HG02763 (cell line): ENCODE results near the gene RBPJL.

Experiments
- ATAC-seq: cut with Tn5 transposase; IDR thresholded peaks from one replicate; pipeline ENCODE4 v1.9.1; 2021; ENCODE audit warnings: mild to moderate bottlenecking, moderate library complexity; ENCODE audit not compliant: unreplicated experiment

RBPJL gene

GRCh38 chr20:45306431-45306982, at the start of gene RBPJL:
RBPJL (plus strand) TSS chr20:45306840; CDS start chr20:45306923, 83 bp downstream.
- no peak for ATAC-seq

- ATAC-seq = no peak
These were observed 49.5 kb upstream of the RBPJL start for GRCh38 chr20:45257161-45257560.

DNA sequence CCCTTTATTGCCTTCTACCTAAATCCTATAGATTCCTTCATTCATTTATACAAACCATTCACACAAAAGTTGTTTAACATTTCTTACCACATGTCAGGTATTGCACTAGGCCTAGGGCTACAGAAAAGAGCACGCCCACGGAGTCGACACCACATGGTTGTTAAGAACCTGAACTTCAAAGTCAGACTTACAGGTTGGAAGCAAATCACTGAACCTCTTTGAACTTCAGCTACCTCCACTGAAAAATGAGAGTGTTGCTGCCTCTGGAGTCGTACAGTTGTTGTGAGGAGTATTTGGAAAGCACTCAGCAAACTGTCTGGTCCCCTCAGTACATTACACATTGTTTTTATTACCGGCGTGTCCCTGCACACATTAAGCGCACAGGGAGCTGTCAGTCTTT, 48.9 kb upstream of the RBPJL start:
- no peak for ATAC-seq

- ATAC-seq = no peak
These were observed 48.4 kb upstream of the RBPJL start for GRCh38 chr20:45258259-45258658.

DNA sequence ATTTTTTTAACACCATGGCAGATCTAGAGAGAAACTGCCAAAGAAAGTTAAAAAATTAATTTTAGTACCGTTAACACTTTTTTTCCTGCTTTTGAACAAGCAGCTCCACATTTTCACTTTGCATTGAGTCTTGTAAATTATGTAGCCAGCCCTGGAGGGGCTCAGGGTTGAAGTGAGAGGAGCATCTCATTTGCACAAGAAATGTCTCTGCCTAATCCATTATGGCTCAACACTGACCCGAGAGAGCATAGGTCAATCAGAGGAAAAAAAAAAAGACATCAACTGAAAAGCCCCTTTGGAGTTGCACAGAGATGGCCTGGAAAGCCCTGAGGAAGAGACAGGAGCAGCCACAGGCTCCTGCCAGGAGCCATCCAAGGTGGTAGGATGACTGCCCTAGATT, 48.0 kb upstream of the RBPJL start:
- no peak for ATAC-seq

- ATAC-seq = no peak
These were observed 42.9 kb upstream of the RBPJL start for GRCh38 chr20:45263556-45264266.

DNA sequence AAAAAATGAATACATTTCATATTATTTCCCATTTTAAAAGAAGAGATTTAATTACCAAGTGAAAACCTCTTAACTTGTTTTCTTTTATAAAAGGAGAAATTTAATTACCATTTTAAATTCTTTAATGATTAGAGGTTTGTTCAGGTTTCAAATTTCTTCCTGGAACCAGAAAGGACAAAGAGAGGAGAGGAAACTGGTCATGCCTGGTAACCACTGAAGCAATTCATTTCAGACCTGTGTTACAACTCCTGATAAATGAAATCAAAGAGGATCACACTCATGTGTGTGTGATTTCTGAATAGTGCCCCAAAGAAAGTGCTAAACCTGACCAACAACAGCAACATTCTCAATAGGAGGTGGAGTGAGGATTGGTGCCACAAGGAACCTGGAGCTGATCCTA, 39.7 kb upstream of the RBPJL start:
- no peak for ATAC-seq

GRCh38 chr20:45268531-45268930, 38.1 kb upstream of the RBPJL start:
- ATAC-seq = no peak

DNA sequence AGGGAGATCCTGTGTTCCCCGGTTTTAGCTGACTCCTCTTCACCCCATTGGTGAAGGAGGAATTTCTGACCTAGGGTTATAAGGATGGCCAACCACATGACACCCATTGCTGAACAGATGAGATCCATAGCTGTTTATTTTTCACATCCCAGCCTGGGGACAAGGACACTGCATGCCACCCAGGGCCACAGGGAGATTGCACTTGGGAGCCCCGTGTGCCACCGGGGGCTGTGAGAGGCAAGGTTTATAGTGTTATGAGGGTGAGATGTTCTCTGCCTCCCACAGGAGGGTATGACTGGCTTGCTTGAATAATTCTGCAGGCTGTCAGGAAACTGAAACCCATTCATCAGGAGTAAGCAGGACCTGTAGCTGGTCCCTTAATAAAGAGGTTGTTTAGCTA, 37.6 kb upstream of the RBPJL start:
- ATAC-seq = no peak

- ATAC-seq = no peak
These were observed 36.8 kb upstream of the RBPJL start for GRCh38 chr20:45269754-45270270.

DNA sequence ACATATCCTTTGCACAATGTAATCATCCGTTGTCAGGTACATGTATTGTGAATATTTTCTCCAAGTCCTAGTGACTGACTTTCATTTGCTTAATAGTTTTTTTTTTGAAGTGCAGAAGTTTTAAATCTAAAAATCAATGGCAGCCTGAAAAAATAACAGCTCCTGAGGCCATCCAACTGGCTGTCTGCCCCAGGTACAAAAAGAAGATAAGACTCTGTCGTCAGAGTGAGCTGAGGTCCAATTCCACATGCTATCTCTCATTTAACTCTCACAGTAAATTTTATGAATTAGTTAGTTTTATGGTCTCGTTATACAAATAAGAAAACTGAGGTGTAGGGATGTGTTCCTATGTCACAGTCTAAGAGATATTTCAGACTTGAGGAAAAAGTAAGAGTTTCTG, 31.3 kb upstream of the RBPJL start:
- no peak for ATAC-seq

- ATAC-seq = no peak
These were observed 26.6 kb upstream of the RBPJL start for GRCh38 chr20:45279992-45280391.

- ATAC-seq = no peak
These were observed 23.7 kb upstream of the RBPJL start for GRCh38 chr20:45282700-45283550.

DNA sequence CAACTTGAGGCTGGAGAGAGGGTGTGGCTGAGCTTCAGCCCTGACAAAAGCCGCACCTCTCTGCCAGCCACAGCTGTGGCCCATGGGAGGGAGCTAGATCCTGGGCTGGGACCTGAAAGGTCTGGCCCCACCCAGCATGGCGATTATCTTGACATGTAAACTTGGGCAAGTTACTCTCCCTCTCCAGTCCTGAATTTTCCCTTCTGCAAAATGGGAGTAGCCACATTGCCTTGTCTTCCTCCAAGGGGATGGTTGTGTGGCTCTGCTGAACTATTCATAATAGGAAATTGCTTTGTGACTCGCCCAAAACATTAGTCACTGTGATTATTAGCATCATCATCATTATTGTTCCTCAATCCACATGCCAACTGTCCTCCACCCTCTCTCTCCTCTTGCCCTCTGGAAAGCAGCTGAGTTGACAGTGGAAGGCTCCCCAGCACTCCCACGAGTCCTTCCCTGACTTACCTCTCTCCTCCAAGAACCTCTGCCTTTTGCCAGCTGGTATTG, 23.0 kb upstream of the RBPJL start:
- ATAC-seq = no peak

GRCh38 chr20:45288376-45288775, 18.3 kb upstream of the RBPJL start:
- ATAC-seq = no peak

DNA sequence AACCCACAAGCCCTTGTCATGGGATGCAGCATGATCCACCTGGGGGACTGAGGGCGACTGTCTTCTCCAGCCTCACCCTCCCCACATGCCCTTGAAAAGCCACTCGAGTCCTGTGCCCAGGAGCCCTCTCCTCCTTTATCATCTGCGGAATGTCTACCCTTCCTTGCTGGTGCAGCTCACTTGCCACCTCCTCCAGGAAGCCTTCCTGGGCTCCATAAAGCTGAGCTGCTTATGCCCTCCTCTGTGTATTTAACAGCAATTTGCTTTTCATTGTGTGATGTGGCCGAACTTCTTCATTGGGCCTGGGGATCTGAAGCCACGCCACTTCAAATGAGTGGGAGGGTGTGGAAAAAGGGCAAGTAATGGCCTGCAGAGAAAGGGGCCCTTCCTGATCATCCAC, 17.8 kb upstream of the RBPJL start:
- no peak for ATAC-seq

DNA sequence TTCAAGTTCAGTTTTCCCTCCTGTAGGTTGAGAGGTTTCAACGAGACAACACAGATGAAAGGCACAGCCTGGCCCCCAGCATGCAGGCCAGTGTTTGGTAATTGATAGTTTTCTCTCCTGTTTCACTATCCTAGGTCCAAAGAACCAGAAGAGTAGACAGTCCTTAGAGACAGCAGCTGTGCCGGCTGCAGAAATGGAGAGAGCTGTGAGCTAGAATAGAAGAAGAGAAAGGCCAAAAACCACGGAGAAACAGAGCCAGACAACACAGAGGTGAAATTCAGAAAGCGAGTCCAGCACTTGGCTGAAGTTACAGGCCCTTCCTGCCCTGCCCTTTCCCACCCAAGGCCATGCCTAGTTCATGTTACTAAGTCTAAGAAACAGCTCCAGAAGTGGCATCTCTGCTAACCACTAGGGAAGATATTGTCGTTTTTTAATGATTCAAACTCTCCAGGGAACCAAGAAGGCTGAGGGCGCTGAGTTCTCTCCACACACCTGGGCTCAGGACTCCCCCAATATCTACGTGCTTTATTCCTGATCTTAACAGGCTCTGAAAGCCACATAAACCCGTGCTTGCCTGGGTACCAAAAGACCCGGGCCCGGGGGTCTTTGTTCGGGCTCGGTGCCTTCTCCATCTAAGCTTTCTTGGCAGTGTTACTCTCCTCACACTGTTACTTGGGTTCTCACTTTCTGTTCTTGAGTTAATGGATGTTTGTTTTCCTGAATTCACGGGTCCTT, 16.5 kb upstream of the RBPJL start:
- ATAC-seq = no peak

- no peak for ATAC-seq
These were observed 15.8 kb upstream of the RBPJL start for GRCh38 chr20:45290677-45291355.

- ATAC-seq = no peak
These were observed 15.1 kb upstream of the RBPJL start for GRCh38 chr20:45291526-45291925.

GRCh38 chr20:45292343-45292742, 14.3 kb upstream of the RBPJL start:
- no peak for ATAC-seq
